Measurements from ENCODE around the gene KDM4D. TPM values are rescaled to one million over a fixed set of nuclear protein-coding genes. Genes with fewer than 3 reads are reported as not detected.

Gene KDM4D
- total and polyA plus RNA-seq, 3 donors from 2014 or later: 43.9 to 96.1 (median 44.2) TPM

DNA sequence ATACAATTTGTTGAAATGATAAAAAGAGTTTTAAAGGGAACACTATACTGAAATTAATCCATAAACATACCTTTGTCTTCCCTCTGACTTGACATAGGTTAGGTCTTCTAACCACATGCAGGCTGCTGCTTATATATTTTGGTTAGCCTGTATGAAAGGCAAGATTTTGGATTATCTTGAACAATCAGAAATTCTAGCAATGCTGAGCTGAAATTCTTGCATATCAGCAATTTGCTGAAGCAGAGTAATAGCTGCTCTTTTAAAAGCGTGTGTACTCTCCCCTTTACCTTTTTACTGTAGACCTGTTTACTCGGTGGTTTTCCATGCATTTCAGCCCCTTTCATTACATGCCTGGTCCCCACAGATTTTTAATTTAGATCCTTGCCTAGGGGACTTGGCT, 34.2 kb upstream of the KDM4D start:
- intact Hi-C loops (cut with DNase I; ENCODE audit: low total_unique reads): no loop called here
- Histone ChIP-seq H3K4me3 (no peak overlapping the region), H3K27ac (no peak overlapping the region), H3K27me3 (no peaks in the 10 kb centered on the region), H3K4me1 (peaks cover 4% of the 10 kb centered on the region), H3K9me3 (no peaks in the 10 kb centered on the region), H3K36me3 (ENCODE audit: low read depth, missing control alignments) (no peaks in the 10 kb centered on the region)
- 92 to 94% methylated on average over 2 of the region's 2 CpGs for WGBS, 2 donors
- no peak for DNase-seq
- TF ChIP-seq, protein P1, sequence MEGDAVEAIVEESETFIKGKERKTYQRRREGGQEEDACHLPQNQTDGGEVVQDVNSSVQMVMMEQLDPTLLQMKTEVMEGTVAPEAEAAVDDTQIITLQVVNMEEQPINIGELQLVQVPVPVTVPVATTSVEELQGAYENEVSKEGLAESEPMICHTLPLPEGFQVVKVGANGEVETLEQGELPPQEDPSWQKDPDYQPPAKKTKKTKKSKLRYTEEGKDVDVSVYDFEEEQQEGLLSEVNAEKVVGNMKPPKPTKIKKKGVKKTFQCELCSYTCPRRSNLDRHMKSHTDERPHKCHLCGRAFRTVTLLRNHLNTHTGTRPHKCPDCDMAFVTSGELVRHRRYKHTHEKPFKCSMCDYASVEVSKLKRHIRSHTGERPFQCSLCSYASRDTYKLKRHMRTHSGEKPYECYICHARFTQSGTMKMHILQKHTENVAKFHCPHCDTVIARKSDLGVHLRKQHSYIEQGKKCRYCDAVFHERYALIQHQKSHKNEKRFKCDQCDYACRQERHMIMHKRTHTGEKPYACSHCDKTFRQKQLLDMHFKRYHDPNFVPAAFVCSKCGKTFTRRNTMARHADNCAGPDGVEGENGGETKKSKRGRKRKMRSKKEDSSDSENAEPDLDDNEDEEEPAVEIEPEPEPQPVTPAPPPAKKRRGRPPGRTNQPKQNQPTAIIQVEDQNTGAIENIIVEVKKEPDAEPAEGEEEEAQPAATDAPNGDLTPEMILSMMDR (IDR thresholded peaks at IDR 0.05): no peak
- TF ChIP-seq POLR2A (IDR thresholded peaks at IDR 0.05): no peak

DNA sequence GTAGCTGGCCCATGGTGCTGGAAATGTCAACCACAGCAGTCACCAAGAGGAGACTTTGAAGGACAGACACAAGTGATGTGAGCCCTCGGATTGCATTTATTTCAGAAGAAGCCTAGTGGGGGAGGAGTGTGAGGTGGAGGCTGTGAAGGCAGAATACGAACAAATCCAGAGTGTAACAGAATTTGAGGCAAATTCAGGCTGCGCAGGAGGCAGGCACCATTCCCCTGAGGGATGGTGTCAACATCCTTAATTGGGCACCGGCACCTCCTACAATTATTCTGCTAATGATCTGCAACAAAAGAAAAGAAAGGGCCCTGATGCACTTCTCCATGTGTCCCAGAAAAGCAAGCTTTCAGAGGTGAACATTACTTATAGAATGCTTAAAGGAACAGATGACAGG, 32.4 kb upstream of the KDM4D start:
- peaks cover 4% of the 10 kb centered on the region for H3K4me1 ChIP-seq
- WGBS, 2 donors: 79 to 81% methylated on average over 4 of the region's 4 CpGs
- no peak for TF ChIP-seq POLR2A (IDR thresholded peaks at IDR 0.05)
- TF ChIP-seq, protein P1 (IDR thresholded peaks at IDR 0.05): no peak

DNA sequence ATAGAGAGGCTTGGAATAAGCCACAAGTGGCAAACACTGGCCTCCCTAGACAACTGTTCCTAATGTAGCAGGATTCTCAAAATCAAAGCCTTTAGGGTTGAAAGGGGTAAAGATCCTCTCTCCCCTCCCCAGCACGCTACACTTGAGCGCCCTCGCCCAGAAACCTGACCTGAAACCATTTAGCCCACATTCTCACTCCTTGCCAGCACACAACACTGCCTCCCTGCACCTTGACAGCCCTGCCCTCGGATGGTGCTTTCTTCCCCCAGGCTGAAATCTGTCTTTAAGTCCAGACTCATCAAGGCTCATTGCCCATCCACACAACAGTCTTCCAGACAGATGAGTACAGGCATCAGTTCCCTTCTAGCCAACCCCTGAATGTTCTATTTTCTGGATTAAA, 26.7 kb upstream of the KDM4D start:
- DNase-seq: no peak
- WGBS, 2 donors: 79% methylated on average over 4 of the region's 4 CpGs
- intact Hi-C loops (cut with DNase I; ENCODE audit: low total_unique reads): no loop called here
- no peak overlapping the region for H3K27ac ChIP-seq
- H3K36me3 ChIP-seq (ENCODE audit: low read depth, missing control alignments): no peaks in the 10 kb centered on the region
- H3K27me3 ChIP-seq: no peaks in the 10 kb centered on the region
- TF ChIP-seq POLR2A (IDR thresholded peaks at IDR 0.05): no peak
- TF ChIP-seq, protein P1 (IDR thresholded peaks at IDR 0.05): no peak
- no peaks in the 10 kb centered on the region for H3K9me3 ChIP-seq
- no peaks in the 10 kb centered on the region for H3K4me1 ChIP-seq
- H3K4me3 ChIP-seq: no peak overlapping the region

More for the DNA sequence above, 32.4 kb upstream of the KDM4D start:
- H3K27ac ChIP-seq: no peak overlapping the region
- no peaks in the 10 kb centered on the region for H3K27me3 ChIP-seq
- H3K4me3 ChIP-seq: no peak overlapping the region
- no peaks in the 10 kb centered on the region for H3K9me3 ChIP-seq
- intact Hi-C loops (cut with DNase I; ENCODE audit: low total_unique reads): no loop called here
- no peaks in the 10 kb centered on the region for H3K36me3 ChIP-seq (ENCODE audit: low read depth, missing control alignments)
- DNase-seq: no peak

DNA sequence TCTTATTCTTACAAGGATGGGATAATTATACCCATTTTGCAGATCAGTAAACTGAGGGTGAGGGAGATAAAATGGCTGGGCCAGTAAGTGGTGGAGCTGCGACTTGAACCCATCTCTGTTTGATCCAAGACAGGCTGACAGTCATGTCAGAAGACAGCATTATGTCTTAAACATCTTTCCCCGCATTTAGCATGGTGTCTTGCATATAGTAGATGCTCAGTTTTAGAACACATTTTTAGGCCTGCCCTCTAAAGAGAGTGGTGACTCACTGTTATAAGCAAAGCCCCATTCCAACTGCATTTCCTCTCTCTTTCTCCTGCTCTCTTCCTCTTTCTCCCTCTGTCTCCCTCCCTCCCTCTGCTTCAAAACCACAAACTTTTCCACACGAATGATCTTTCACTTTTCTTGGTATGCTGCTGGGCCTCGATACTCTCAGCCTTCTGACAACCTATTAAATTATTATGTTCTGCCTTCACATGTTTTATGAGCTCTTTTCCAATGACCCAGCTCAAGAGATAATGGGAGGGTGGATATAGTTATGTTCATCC, 25.4 kb upstream of the KDM4D start:
- WGBS, 2 donors: 66 to 71% methylated on average over 4 of the region's 4 CpGs
- Histone ChIP-seq H3K27ac (no peak overlapping the region), H3K4me1 (no peaks in the 10 kb centered on the region), H3K9me3 (no peaks in the 10 kb centered on the region), H3K4me3 (no peak overlapping the region), H3K27me3 (no peaks in the 10 kb centered on the region), H3K36me3 (ENCODE audit: low read depth, missing control alignments) (no peaks in the 10 kb centered on the region)
- DNase-seq: no peak
- intact Hi-C loops (cut with DNase I; ENCODE audit: low total_unique reads): no loop called here
- TF ChIP-seq, protein P1 (IDR thresholded peaks at IDR 0.05): no peak
- TF ChIP-seq POLR2A (IDR thresholded peaks at IDR 0.05): no peak

- no peak for TF ChIP-seq POLR2A (IDR thresholded peaks at IDR 0.05)
- TF ChIP-seq, protein P1 (IDR thresholded peaks at IDR 0.05): no peak
- WGBS, 2 donors: 72% methylated on average over 1 of the region's 1 CpG
- no peak overlapping the region for H3K27ac ChIP-seq
- H3K36me3 ChIP-seq (ENCODE audit: low read depth, missing control alignments): no peaks in the 10 kb centered on the region
- intact Hi-C loops (cut with DNase I; ENCODE audit: low total_unique reads): no loop called here
- H3K4me1 ChIP-seq: no peaks in the 10 kb centered on the region
- H3K4me3 ChIP-seq: no peak overlapping the region
- no peaks in the 10 kb centered on the region for H3K27me3 ChIP-seq
- no peak for DNase-seq
- no peaks in the 10 kb centered on the region for H3K9me3 ChIP-seq
Observed at GRCh38 chr11:94954753-94955152, 18.8 kb upstream of the KDM4D start.
